ENCODE measurements around the gene MACF1.
"Not testable (repeated sequence)": the region's sequence is repeated elsewhere in the genome, so short reads cannot be mapped to it uniquely, and the experiment has no call there.

The MACF1 gene

GRCh38 chr1:39178541-39179431 is 25.7 kb upstream of the MACF1 start:
- DNase-seq: no peak

GRCh38 chr1:39181311-39181710 is 23.2 kb upstream of the MACF1 start:
- no peak for DNase-seq

- DNase-seq: no peak
Measured at GRCh38 chr1:39182804-39183203, 21.7 kb upstream of the MACF1 start.

- peak in 15 of 58 donors; percentile 5 to 53 (median 17) for DNase-seq
Measured at GRCh38 chr1:39183503-39184353, 20.8 kb upstream of the MACF1 start.

GRCh38 chr1:39184354-39184818 is 20.1 kb upstream of the MACF1 start:
- DNase-seq: no peak

GRCh38 chr1:39187275-39188046 is 17.0 kb upstream of the MACF1 start:
- DNase-seq: no peak

GRCh38 chr1:39189592-39190041 is 14.9 kb upstream of the MACF1 start:
- no peak for DNase-seq

GRCh38 chr1:39190096-39190495 is 14.4 kb upstream of the MACF1 start:
- DNase-seq: no peak

- DNase-seq: no peak
Measured at GRCh38 chr1:39194398-39195051, 10.0 kb upstream of the MACF1 start.

- DNase-seq: no peak
Measured at GRCh38 chr1:39195166-39196111, 9.1 kb upstream of the MACF1 start.

GRCh38 chr1:39196244-39197215 is 8.0 kb upstream of the MACF1 start:
- no peak for DNase-seq

GRCh38 chr1:39199593-39199992 is 4.9 kb upstream of the MACF1 start:
- peak in 1 of 58 donors; percentile 33 for DNase-seq

- DNase-seq: peak in 8 of 58 donors; percentile 12 to 52 (median 26)
Measured at GRCh38 chr1:39205102-39205780, 746 bp downstream of the MACF1 start.

- DNase-seq: no peak
Measured at GRCh38 chr1:39205781-39206464, 1.4 kb downstream of the MACF1 start.

GRCh38 chr1:39208360-39208759 is 3.9 kb downstream of the MACF1 start:
- not testable (repeated sequence) for DNase-seq

GRCh38 chr1:39210649-39211048 is 6.2 kb downstream of the MACF1 start:
- DNase-seq: no peak

GRCh38 chr1:39212499-39212898 is 8.0 kb downstream of the MACF1 start:
- DNase-seq: no peak

All from anterior cingulate cortex (tissue), 58 donors.